GM03348 (cell line): ENCODE data around the gene CKS2.

Experiments used
- DNase-seq: peaks from one replicate; pipeline ENCODE4 v3.0.0; 2012; ENCODE audit warnings: low spot score

CKS2 gene

DNA sequence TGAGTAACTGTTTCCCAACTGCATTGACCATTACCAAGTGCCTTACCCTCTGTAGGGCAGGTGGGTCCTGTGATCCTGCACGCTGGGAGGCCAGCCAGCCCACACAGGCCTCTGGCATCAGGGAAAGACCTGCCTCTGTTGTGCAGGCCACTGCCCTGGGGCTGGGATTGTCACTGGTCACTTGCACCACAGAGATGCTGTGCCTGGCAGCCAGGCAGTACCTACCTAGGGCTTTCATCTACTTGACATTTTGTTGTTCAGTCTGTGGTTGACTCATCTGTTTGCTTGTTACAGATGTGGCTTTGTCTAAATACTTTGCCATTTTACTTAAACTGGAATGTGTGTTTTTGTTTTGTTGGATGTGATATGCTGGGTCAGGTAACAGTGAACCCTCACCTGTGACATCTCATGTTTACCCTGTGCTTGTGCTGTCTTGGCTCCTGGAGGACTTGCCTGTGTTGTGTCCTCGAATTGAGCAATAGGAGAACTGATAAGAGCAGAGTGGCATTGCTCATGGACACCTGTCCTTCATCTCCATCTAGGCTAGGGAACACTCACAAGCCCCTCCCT, 40.1 kb downstream of the CKS2 start:
- no peak for DNase-seq

DNA sequence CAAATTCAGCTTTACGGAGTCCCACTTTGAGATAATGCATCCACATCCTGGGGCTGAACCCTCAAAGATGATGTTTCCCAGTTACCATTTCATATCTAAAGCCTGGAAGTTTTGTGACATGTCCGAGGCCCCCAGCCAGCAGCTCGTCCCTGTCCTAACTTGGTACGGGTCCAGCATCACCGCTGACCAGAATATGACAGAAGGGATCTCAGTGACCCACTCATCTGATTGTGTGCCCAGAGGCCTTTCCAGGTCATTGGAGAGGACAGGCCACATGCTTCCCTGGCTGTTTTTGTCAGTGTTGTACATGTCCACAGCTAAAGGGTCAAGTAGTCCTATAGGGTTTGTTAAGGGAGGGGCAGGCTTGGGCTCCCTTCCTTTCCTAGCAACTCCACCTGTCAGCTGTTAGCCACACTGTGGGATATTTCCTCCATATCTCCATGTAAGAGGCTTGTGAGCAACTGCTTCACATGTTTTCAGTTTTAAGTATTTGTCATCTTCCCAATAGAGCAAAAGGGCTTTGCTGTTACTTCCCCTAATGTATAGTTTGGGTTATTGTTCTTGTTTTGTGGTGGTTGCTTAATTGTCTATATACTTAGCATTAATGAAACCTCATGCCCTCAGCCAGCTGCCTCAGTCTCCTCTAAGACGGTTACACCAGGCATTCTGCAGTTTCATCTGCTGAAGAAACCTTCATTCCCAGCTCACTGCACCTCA, 40.7 kb downstream of the CKS2 start:
- DNase-seq = no peak

DNA sequence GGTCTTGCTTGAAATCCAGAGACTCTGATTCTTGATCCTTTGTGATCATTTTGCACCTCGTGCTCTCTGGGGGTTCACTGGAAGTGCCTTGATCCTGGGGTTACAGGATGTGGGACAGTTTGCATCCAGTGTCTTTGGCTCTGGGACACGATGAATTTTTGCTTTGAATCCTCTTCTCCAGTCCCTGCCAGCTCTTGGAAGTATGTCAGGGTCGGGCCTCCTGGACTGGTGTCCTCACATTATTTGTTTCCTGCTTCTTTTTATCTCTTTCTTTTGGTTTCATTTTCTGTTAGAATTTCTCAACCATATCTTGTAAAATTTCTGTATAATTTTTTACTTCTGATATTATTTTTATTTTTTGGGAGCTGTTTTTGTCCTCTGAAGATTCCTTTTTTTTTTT, 41.5 kb downstream of the CKS2 start:
- no peak for DNase-seq

GRCh38 chr9:89352874-89353649, 42.1 kb downstream of the CKS2 start:
- no peak for DNase-seq

- DNase-seq = no peak
Measured at GRCh38 chr9:89353989-89354388, 43.0 kb downstream of the CKS2 start.

DNA sequence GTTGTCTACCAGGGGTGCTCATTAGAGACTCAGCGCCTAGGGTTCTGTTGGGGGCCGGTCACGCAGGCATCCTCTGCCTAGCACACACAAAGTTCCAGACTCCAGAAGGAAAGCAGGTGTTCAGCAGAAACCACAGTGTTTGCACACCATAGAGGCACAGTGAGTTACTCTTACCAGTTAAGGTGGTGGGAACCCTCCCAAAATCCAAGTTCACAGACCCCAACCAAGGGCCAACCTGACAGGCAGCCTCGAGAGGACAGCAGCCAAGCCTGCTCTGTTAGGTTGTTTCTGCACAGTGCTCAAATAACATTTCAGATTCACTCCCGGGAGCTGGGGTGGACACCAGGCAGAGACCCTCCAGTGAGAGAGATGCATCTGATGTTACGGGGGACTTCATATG, 43.5 kb downstream of the CKS2 start:
- DNase-seq = no peak

GRCh38 chr9:89356782-89357181, 45.8 kb downstream of the CKS2 start:
- DNase-seq = no peak

- no peak for DNase-seq
Measured at GRCh38 chr9:89357331-89358197, 46.6 kb downstream of the CKS2 start.

DNA sequence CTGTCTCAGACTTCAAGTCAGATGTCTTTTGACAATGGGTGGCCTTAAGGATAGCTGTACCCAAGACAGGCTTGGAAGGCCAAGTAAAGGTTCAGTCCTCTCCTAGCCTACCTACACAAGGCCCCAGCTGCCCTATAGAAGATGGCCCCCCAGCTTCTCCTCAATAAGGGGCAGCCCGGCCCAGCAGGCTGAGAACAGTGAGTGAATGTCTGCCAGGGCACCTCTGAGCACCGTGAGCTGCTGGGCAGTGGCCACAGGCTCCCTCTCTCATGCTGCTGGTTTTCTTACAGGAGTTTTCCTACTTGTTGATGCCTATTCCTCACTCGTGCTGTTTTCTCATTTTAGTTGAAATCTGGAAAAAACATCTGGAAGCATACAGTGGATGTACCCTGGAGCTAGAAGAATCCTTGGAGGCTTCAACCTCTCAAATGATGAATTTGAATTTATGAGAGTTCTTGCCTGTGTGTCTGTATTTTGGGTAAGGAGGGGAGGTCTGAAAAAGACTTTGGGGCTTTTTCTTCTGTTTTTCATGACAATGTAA, 47.5 kb downstream of the CKS2 start:
- no peak for DNase-seq

DNA sequence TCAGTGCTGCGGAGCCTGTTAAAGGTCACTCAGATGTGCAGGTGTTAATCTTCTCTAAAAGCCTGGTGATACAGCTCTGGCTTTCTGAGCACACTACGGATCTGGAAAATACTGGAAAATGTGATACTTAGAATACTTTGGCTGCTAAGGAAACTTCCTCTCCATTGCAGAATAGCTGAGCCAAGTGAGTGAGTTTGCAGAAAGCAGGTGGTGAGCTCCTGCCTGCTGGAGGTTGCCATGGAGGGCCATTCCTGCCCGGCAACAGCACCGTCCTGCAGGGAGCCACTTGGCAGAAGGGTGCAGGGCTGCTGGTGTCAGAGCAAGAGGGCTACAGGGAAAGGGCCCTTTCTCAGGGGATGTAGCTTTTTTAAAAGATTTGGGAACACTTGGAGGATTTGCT, 48.0 kb downstream of the CKS2 start:
- no peak for DNase-seq

DNA sequence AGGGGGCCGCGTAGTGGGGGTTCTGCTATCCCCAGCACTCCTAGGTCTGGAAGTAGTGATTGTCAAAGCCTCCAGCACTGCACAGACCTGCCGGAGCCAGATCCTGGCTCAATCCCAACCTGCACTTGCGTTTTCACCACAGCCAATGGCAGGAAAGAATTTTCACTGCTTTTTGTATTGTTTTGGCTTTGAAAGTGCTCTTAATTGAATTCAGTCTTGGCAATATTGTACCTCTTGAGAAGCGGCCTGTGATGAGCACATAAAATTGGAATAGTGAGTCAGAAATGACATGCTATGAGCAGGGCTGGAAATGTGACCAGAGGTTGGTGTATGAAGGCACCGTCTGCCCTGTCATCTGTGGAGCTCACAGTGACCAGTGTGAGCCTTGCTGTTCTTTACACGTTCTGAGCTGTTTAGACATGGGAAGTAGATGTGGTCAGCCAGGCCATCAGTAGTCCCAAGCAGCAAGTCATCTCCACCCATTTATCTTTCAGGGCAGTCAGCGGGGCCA, 48.8 kb downstream of the CKS2 start:
- no peak for DNase-seq

GRCh38 chr9:89360465-89360864, 49.5 kb downstream of the CKS2 start:
- no peak for DNase-seq

GRCh38 chr9:89361031-89361430, 50.0 kb downstream of the CKS2 start:
- no peak for DNase-seq

GRCh38 chr9:89361816-89362646, 51.0 kb downstream of the CKS2 start:
- no peak for DNase-seq

- no peak for DNase-seq
Measured at GRCh38 chr9:89362647-89363310, 51.8 kb downstream of the CKS2 start.

GRCh38 chr9:89363311-89363670, 52.3 kb downstream of the CKS2 start:
- DNase-seq = no peak

DNA sequence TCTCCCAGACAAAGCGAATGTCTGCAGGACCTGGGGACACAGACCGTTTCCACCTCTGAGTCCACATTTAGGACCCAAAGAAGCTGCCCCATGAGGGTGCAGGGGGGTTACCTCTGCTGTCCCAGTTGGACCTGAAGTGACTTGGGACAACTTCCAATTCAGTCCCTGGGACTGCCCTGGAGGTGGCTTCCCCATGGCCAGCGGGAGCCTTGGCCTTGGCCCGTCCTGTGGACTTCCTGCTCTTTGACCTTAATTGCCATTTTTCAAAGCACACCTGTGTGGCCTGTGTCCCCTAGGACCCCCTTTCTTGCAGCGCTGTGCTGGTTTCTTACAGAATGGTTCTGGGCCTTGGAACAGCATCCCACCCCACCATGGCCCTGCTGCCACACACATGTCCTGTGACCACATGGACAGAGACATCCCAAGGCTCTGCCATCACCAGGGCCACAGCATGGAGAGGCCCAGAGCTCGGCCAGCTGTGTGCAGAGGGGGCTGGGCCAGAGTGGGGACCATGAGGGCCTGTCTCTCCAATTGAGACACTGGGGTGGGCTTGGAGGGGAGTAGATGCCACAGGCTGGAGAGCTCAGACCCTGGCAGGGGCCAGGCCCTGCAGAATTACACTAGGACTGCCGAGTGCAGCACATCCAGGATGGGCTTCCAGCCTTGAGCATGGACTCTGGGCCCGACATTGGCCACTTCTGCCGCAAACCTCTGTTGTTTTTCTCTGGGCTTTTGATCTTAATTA, 53.1 kb downstream of the CKS2 start:
- DNase-seq = no peak

GRCh38 chr9:89364666-89365531, 53.9 kb downstream of the CKS2 start:
- no peak for DNase-seq

- DNase-seq = no peak
Measured at GRCh38 chr9:89365532-89365912, 54.5 kb downstream of the CKS2 start.
